ENCODE measurements around the gene DNAJC5G.

GRCh38 chr2:27275211-27276150 lies at the start of gene DNAJC5G:
- TF ChIP-seq, protein P1, sequence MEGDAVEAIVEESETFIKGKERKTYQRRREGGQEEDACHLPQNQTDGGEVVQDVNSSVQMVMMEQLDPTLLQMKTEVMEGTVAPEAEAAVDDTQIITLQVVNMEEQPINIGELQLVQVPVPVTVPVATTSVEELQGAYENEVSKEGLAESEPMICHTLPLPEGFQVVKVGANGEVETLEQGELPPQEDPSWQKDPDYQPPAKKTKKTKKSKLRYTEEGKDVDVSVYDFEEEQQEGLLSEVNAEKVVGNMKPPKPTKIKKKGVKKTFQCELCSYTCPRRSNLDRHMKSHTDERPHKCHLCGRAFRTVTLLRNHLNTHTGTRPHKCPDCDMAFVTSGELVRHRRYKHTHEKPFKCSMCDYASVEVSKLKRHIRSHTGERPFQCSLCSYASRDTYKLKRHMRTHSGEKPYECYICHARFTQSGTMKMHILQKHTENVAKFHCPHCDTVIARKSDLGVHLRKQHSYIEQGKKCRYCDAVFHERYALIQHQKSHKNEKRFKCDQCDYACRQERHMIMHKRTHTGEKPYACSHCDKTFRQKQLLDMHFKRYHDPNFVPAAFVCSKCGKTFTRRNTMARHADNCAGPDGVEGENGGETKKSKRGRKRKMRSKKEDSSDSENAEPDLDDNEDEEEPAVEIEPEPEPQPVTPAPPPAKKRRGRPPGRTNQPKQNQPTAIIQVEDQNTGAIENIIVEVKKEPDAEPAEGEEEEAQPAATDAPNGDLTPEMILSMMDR (IDR thresholded peaks at IDR 0.05; ENCODE audit: borderline replicate concordance, extremely low read depth, low read length, poor library complexity, severe bottlenecking), result no peak
- no peak for TF ChIP-seq EZH2 (IDR thresholded peaks at IDR 0.05; ENCODE audit: borderline replicate concordance, low read depth, low read length, severe bottlenecking)
